ENCODE results near the gene SIVA1. TPM values are rescaled to one million over a fixed set of nuclear protein-coding genes. Genes with fewer than 3 reads are reported as not detected.
"Not testable (repeated sequence)": the region's sequence is repeated elsewhere in the genome, so short reads cannot be mapped to it uniquely, and the experiment has no call there.

The SIVA1 gene
- polyA plus RNA-seq, 12 donors, result 39.2 to 76.0 (median 55.4) TPM; not detected in 1

DNA sequence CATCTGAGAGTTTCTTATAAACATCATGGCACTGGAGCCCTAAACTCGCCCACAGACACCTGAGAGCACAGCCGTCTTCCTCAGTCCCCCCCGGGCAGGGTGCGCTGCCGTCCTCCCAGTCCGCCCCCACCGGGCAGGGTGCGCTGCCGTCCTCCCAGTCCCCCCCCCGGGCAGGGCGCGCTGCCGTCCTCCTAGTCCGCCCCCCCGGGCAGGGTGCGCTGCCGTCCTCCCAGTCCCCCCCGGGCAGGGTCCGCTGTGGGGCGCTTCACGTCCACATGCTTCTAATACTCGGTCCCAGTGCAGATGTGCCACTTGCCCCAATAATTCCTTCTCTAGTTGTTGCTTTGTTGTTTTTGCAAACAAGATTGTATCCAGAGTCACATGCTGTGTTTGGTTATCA lies 35.8 kb upstream of the SIVA1 start:
- no peak for DNase-seq

DNA sequence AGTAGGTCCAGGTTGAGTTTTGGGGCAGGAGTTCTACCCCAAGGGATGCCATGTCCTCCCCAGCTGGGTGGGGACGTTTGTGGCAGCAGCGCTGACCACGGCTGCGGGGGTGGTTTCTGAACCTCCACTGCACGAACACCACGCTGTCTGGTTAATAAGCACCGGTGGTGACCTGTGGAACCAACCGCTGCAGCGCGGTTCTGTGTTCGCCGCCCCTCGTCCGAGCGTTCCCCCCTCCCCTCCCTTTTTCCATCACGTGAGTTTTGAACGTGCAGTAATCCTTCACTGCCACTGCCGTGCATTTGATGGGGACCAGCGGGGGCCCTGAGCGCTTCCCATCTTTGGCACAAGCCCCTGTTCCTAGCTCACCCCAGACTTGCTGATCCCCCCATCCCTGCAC lies 35.3 kb upstream of the SIVA1 start:
- DNase-seq, result no peak

DNA sequence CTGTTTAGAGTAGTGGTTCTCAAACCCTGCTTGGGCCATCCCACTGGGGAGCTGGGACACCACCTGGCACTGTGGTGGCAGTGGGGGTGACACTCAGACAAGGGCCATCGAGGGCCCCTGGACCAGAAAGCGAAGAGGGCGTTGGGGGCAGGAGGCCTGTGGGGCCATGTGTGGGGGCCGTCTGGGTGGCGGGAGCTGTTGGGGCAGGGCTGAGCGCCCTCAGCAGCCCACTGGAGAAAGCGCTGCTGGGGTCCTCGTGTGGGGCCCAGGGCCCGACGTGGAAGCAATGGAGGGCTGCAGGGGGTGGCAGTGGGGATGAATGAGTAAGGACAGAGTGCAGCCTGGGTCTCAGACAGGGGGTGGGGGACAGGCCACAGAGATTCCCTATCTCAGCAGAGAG lies 34.8 kb upstream of the SIVA1 start:
- DNase-seq, result no peak

- no peak for DNase-seq
Measured at GRCh38 chr14:104718871-104719270, 34.1 kb upstream of the SIVA1 start.

DNA sequence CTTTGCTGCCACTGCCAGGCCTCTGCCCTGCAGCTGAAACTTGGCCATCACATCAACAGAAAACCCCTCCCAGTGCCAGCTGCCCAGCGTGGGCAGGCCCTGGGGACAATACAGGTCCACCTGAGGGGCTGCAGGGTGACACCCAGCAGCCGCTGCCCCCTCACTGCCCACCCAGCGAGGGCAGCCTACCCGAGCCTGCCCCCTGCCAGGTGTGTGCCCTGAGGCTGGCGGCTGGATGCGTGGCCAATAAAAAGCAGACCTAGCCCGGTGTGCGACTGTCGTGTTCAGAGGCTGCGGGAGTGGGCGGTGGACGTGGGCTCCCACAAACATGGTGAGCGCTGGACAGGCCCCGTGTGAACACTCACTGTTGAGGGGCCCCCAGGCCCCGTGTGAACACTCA lies 33.6 kb upstream of the SIVA1 start:
- DNase-seq, result no peak

DNA sequence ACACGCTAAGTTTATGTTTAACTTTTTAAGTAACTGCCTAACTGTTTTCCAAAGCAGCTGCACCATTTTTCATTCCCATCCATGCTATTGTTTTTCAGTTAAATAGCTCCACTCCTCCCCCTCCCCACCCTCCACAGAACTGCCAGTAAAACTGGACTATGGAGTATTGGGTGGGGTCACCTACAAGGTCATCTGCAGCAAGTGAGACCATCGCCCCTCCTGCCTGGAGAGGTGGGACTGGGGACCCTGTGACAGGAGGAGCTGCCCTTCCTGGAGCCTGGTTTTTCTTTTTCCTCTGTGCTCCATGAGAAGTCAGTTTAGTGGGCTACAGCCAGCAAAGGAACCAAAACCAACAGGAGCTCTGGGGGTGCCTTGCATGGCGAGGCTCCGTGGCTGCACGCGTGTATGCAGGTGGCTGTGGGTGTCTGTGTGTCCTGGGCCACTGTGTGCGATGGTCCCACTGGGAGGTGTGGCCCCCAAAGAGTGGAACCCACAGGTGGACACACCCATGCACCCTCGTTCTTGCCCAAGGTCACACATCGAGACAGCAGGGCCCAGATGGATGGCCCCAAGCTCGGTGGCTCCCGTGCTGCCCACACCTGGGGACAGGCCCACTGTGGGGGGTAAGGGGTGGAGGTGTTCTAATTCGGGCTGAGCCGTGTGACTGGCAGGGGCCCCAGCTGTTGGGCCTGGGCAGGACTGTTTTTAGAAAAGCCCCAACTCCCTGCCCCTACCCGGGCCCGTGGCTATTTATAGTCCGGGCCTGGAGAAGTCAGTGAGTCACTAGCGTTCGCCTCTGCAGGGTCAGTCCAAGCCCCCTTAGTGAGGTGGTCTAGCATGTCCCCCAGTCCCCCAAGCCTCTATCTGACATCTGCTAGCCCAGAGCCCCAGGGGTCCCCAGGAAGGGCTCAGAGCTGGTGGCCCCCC lies 31.2 kb upstream of the SIVA1 start:
- no peak for DNase-seq

DNA sequence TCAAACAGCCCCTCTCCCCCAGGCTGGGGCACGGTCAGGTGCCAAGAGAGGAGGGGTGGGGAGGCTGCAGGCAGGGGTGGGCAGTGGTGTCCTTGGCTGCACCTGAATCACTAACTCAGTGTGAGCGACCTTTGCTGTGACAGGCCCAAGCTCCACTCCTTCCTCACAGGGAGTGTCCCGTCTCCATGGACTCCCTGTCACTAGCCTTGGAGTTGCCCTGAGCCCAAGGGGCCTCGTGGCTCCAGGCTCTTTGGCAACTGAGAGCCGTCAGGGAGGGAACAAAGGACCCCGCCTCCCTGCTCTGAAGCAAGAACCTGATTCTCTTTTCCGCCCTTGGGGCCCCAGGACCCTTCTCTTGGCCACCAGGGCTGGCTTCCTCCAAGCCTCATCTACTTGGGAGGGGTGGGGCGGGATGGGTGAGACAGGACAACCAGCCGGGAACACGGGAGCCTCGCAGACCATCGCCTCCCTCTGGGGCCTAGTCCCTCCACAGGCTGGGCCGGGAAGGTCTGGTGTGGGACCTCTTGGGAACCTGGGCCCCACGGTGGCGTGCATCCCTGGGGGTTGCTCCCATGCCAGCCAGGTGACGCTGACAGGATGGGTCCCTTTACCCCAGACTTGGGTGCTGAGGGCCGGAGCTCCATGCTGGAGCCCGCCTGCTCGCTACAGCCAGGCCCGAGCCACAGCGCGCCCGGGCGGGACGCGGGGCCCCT lies 29.9 kb upstream of the SIVA1 start:
- no peak for DNase-seq

- DNase-seq, result peak; percentile 45
Measured at GRCh38 chr14:104723651-104724406, 29.1 kb upstream of the SIVA1 start, which contains the start of gene ADSS1. Gene ADSS1 (plus strand): TSS chr14:104724229. CDS start chr14:104724271, 42 bp downstream.

DNA sequence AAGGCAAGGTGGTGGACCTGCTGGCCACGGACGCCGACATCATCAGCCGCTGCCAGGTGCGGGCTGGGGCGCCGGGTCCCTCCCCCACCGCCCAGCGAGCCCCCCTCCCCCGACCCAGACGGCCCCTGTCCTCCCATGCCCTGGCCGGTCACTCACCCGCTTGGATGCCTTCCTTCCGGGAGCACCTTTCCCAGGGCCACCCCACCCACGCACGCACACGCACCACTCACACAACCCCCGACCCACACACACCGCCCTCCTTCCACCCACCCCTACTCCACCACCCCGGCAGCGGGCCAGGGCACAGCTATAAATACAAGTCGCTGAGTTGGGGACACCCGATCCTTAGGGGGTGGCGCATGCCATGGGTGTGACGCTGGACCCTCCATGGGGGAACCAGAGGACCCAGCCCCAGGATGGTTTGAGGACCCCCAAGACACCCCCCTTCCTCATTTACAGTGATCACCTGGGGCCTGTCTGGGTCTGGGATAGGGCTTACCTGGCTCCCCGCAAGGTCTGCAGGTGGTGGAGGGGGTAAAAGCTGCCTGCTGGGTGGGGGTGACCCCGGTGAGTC lies 28.5 kb upstream of the SIVA1 start:
- DNase-seq, result no peak

- DNase-seq, result peak; percentile 70
Measured at GRCh38 chr14:104724981-104725771, 27.8 kb upstream of the SIVA1 start.

DNA sequence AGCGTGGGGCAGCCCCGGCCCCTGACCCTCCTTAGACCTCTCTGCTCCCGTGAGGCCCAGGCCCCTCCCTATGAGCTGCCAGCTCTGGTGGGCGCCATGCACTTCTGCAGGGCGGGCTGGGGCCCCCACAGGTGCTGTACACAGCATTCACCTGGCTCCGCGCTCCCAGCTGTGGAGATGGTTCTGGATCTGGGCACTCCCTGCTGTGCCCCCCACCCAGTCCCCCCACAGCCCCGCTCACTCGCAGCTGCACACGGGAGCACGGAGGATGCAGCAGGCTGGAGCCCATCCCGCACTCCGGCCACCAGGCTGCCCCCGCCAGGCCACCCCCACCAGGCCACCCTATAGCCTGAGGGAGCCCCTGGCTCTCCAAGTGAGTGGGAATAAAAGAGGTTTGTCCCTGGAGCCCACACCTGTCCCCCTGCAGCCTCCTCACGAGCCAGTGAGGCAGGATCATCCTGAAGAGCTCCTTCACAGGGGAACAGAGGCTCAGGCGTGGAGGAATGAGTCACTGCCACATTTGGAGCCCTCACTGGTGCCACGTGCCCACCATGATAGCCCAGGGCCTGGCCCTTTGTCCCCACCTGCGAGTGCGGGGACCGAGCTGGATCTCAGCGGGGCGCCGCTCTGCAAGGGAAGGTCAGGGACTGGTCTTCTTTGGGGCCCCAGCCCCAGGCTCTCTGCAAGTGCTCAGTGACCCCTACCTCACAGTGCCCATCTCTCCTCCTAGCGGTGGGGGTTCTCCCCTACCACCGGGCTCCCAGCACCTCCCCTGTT lies 27.0 kb upstream of the SIVA1 start:
- DNase-seq, result no peak

DNA sequence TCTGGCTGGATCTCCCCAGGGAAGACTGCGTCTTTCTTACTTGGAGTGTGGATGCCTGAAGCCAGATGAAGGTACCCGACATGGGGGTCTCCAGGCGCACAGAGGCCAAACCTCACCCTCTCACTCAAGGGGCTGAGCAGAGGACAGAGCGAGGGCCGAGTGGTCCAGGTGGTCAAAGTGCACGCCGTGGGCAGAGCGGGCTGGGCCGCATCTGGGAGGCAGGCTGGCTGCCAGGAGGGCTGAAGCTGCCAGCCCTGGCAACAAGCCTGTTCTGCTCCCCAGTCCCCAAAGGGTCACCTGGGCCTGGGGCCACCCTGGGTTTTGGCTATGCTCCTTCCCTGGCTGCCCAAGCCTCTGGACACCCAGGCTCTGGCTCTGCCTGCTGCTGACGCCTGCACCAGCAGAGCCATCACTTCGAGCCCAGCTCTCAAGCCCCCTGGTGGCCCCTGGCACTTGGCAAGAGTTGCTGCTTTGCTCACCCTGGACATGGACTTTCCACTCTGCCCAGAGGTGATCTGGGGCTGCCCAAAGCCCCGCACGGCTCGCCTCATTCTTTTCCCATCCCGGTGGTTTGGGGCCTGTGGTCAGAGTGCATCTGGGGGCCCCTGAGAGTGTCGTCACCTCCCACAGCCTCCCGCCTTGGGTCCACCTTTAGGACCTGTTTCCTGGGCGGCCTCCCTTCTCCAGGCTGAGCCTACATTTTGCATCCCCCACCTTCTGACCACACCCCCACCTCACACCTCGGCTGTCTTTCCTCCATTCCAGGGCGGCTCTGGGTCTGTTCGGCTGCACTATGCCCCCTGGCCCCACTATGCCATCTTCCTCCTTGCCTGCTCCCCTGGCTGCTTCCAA lies 26.1 kb upstream of the SIVA1 start:
- no peak for DNase-seq

DNA sequence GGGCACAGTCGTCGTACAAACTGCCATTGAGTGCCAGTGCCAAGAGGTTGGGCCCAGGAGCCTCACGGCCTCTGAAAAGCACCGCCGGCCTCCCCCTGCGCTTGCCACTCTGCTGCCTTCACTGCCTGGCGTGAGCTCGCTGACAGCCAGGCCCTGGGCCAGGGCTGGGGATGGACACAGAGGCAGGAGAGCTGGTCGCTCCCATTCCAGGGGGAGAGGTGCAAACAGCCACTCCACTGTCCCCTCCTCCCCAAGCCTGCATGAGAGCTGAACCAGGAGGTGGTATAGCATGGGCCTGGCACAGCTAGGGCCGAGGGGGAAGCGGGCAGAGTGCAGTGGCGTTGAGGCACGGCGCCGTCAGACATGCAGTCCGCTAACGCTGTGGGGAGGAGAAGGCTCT lies 24.3 kb upstream of the SIVA1 start:
- no peak for DNase-seq

GRCh38 chr14:104729176-104729834 lies 23.6 kb upstream of the SIVA1 start:
- not testable (repeated sequence) for DNase-seq

DNA sequence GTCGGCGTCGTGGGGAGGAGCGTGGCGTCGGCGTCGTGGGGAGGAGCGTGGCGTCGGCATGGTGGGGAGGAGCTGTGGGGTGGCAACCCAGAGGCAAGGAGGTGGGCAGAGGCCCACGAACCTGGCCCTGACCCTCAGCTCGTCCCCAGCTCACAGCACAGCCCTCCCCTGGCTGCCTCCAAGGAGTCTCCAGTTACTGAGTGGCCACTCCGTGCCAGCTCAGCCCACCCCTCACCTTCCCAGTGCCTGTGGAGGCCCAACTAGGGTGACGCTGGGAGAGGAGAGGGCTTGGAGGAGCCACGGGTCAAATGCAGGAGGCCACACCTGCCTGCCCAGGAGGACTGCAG lies 23.1 kb upstream of the SIVA1 start:
- no peak for DNase-seq

GRCh38 chr14:104730487-104730886 lies 22.5 kb upstream of the SIVA1 start:
- DNase-seq, result no peak

- no peak for DNase-seq
Measured at GRCh38 chr14:104731320-104732294, 21.3 kb upstream of the SIVA1 start.

Data from muscle of arm (tissue), 12 donors.